ENCODE data around the gene SMARCAD1.

The SMARCAD1 gene, protein sequence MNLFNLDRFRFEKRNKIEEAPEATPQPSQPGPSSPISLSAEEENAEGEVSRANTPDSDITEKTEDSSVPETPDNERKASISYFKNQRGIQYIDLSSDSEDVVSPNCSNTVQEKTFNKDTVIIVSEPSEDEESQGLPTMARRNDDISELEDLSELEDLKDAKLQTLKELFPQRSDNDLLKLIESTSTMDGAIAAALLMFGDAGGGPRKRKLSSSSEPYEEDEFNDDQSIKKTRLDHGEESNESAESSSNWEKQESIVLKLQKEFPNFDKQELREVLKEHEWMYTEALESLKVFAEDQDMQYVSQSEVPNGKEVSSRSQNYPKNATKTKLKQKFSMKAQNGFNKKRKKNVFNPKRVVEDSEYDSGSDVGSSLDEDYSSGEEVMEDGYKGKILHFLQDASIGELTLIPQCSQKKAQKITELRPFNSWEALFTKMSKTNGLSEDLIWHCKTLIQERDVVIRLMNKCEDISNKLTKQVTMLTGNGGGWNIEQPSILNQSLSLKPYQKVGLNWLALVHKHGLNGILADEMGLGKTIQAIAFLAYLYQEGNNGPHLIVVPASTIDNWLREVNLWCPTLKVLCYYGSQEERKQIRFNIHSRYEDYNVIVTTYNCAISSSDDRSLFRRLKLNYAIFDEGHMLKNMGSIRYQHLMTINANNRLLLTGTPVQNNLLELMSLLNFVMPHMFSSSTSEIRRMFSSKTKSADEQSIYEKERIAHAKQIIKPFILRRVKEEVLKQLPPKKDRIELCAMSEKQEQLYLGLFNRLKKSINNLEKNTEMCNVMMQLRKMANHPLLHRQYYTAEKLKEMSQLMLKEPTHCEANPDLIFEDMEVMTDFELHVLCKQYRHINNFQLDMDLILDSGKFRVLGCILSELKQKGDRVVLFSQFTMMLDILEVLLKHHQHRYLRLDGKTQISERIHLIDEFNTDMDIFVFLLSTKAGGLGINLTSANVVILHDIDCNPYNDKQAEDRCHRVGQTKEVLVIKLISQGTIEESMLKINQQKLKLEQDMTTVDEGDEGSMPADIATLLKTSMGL

DNA sequence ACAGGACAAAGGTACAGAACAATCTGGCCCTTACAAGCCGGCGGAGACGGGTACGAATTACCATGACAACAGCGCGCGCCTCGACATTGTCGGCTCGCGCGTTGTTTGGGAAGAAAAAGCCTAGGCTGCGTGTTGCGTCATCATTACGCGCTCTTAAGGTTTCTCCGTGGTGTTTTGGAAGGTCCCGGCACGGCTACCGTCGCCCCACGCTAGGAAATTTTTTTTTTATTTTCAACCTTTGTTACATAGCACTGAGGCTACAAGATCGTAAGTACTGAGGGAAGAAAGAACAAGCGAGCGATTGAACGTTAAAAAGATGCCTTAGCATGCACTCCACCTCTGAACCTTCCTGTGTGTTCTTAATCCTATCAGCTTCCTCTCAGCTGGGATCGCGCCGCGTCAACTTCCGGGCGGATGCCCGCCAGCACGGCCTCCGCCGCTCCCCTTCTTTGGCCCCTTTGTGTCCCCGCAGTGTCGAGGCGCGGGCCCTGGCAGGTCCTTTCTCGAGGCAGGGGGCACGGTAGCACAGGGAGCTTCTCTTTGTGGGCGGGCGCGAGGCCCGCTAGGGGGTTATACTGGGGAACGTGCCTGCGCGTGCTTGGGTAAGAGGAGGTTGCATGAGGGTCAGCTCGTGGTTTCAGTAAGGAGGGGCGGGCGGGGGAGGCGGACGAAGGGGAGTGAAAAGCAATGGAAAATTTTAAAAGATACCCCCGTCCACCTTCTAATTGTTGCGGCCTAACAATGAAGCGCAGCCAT lies at the start of gene SMARCAD1:
Gene SMARCAD1 (plus strand): TSS at position 397 of the 756 bp plus-strand sequence. CDS start 530 bp downstream, outside the sequence.
- peak; percentile 96 for DNase-seq (ENCODE audit: low spot score)

DNA sequence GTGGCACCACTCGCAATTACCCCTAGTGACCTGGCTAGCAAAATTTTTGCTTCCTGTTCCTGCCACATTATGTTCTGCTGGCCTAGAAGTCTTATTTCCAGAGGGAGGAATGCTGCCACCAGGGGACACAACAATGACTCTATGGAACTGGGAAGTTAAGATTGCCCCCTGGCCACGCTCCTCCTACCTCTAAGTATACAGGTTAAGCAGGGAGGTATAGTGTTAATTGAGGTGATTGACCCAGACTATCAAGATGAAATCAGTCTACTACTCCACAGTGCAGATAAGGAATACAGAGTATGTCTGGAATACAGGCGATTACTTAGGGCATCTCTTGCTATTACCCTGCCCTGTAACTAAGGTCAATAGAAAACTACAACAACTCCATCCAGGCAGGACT lies 48.8 kb upstream of the SMARCAD1 start:
- DNase-seq (ENCODE audit: low spot score) = no peak

- DNase-seq (ENCODE audit: low spot score) = no peak
Measured at GRCh38 chr4:94159790-94160189, 47.9 kb upstream of the SMARCAD1 start.

DNA sequence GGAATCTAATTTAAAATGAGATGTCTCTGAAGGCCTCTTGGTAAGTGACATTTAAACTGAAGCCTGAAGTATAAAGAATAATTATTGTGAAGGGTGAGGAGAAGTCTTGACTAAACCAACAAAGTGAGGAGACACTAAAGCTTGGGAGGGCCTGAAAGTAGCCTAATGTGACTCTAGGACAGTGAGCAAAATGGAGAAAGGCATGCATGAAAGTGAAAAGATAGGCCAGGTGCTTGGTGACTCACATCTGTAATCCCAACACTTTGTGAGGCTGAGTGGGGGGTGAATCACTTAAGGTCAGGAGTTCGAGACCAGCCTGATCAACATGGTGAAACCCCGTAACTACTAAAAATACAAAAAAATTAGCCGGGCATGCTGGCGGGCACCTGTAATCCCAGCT lies 46.9 kb upstream of the SMARCAD1 start:
- DNase-seq (ENCODE audit: low spot score) = no peak

DNA sequence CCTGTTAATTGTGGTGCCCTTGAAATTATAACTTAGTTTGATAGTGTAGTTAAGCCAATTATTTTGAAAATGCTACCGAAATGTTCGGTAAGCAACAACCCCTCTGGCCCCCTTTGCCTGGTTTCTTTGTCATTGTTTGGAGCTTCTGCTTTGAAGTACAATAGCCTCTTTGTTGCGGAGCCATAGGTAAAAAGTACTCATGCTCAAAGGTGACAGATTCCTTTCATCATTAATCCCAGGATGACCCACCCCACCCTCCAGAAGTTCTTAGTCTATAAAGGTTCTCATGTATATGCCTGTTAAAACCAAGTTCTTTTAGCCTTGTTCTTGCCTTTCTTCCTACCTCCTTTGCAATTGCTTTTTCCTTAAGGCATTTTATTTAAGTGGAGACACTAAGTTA lies 42.4 kb upstream of the SMARCAD1 start:
- no peak for DNase-seq (ENCODE audit: low spot score)

GRCh38 chr4:94168321-94168720 lies 39.3 kb upstream of the SMARCAD1 start:
- DNase-seq (ENCODE audit: low spot score) = no peak

- DNase-seq (ENCODE audit: low spot score) = no peak
Measured at GRCh38 chr4:94169803-94170372, 37.8 kb upstream of the SMARCAD1 start.

GRCh38 chr4:94171616-94172015 lies 36.0 kb upstream of the SMARCAD1 start:
- no peak for DNase-seq (ENCODE audit: low spot score)

- no peak for DNase-seq (ENCODE audit: low spot score)
Measured at GRCh38 chr4:94175553-94176261, 32.0 kb upstream of the SMARCAD1 start.

DNA sequence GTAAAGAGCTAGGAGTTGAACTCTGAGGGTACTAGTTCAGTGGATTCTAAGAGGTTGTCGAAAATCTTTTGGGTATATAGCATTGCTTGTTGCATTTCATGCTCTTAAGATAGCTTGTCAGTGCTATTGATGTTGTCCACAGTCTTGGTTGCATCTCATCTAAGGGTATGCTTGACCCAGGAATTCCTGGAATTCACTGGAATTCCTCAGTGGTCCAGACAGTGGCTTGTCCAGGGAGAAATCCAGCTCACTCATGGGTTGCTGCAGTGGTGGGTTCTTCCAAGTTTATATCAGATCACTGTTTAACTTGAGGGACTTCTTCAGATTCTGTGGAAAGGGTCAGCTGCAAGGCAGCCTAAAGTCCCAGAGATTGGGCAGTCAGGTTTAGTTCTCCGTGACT lies 29.8 kb upstream of the SMARCAD1 start:
- no peak for DNase-seq (ENCODE audit: low spot score)

DNA sequence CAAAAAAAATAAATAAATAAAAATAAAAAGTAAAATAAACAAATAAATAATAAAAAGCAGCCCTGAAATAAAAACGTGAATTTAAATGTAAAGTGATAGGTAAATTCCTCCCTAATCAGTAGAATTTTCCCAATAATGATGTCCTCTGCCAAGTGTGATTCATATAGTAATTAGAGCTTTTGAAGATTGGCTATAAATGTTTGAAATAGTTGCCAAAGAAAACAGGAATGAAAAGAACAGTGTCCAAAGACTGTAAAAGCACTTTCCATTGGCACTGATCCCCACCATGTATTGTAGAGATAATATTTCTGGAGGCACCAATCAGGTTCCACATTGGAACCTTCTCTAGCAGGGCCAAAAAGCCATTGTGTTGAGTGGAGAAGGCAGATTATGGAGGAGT lies 25.9 kb upstream of the SMARCAD1 start:
- DNase-seq (ENCODE audit: low spot score) = no peak

GRCh38 chr4:94202769-94203168 lies 4.9 kb upstream of the SMARCAD1 start:
- no peak for DNase-seq (ENCODE audit: low spot score)

DNA sequence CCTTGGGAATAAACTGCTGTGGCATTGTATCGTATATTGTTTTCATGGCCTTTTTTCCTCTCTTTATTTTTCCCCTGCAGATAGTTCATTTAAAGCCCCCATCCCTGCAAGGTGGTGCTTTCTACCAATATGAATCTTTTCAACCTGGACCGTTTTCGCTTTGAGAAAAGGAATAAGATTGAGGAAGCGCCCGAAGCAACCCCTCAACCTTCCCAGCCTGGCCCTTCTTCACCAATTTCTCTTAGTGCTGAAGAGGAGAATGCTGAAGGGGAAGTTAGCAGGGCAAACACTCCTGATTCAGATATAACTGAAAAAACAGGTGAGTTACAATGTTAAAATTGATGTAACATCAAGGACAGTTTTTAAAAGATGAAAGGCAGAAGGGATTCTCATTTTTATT lies 601 bp downstream of the SMARCAD1 start:
- DNase-seq (ENCODE audit: low spot score) = no peak

DNA sequence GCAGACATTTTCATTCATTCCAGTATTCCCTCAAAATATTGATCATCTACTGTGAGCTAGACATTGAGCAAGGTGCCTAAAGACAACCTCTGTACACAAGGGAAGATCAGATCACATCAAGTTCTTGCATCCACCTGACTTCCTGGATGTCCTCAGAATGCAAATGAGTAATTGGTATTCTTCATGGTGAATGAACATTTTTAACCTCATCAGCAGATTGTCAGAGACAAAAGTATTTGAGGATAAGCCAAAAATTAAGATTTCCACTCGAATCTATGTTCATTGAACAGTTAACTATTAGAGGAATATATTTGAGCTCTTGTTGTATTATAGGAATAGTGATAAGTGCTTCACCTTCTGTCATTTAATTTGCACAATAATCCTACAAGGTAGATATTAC lies 1.3 kb downstream of the SMARCAD1 start:
- no peak for DNase-seq (ENCODE audit: low spot score)

DNA sequence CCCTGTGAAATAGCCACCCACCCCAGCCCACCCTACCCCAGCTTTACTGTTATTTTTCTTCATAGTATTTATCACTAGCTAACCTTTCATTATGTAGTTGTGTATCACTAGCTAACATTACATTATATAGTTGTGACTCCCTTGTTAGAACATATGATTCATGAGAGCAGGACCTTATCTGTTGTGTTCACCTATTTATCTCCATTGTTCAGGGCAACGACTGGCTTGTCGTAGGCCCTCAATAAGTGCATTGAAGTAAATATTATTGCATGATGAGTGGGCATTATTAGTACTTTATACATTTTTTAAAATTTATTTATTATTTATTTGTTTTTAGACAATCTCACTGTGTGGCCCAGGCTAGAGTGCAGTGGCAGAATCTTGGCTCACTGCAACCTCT lies 4.2 kb downstream of the SMARCAD1 start:
- no peak for DNase-seq (ENCODE audit: low spot score)

DNA sequence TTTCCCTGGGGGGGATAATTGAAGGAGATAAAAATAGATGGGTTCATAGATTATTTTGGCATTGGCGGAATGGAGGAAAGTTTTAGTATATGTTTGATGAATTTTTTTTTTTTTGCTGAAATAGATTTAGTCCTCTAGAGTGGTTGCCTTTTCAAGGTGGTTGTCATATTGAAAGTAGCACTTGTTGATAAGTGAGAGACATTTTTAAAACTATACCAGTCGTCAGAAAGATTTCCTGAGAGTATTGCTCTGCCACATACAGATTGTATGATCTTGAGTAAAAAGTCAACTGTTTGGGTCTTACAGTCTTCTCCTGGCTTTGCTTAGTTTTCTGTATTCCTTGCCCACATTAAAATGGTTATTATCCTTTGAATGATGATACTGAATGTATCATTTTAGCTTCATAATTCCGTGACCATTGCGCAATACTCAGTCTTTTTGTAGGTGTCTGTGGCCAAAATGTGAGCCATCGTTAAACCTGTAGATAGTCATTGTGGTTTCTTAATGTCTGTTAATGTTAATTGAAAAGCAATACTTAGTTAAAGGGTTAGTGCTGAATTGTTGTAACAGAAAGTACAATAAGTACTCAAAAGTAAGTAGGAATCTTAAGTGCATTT lies 7.1 kb downstream of the SMARCAD1 start:
- DNase-seq (ENCODE audit: low spot score) = no peak

DNA sequence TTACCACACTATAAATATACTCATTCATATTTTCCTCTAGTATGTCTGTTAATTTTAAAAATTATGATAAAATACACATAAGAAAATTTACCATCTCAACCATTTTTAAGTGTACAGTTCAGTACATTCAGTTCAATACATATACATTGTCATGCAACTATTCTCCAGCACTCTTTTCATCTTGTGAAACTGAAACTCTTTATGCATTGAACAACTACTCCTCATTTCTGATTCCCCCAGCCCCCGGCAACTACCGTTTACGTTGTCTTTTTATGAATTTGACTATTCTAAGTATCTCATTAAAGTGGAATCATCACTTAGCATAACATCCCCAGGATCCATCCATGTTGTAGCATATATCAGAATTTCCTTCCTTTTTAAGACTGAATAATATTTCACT lies 8.7 kb downstream of the SMARCAD1 start:
- no peak for DNase-seq (ENCODE audit: low spot score)

DNA sequence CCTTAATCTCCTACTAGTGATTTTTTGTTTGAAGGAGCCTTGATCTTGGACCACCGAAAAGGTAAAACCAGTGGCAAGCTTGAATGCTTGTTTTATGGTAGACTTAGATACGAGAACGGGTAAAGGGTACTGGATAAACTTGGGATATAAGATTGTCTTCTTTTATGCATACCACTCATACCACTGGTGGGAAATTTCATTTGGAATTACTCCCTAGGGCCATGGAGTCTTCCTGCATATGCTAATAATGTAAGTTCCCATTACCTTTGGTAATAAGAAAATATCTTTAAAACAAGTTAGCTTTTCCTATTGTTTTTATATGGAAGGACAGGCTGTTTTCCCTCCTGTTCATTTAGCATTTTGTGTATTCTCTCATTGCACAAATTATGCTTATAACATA lies 11.7 kb downstream of the SMARCAD1 start:
- no peak for DNase-seq (ENCODE audit: low spot score)

DNA sequence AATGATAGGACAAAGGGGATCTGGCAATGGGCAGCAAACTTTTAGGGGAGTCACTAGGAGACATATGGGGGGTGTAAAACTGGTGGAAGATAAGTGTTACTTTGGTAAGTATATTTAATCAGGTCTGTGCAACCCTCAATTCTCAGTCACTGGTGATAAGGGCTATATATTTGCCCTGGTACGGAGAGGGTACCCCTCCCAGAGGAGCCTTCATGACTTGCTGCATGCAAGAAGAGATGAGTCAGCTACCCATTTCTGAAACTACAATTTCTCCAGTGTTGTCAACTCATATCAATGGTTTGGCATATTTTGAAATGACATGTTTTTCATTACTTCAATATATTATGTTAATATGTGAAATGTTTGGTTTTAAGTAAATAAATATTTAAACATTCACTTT lies 14.3 kb downstream of the SMARCAD1 start:
- no peak for DNase-seq (ENCODE audit: low spot score)

GRCh38 chr4:94225449-94225848 lies 17.8 kb downstream of the SMARCAD1 start:
- no peak for DNase-seq (ENCODE audit: low spot score)

GRCh38 chr4:94226763-94227162 lies 19.1 kb downstream of the SMARCAD1 start:
- no peak for DNase-seq (ENCODE audit: low spot score)

Measured in cerebellar cortex (tissue), 1 donor.